ENCODE data around the gene R3HCC1L.

GRCh38 chr10:98139431-98139830, 5.0 kb downstream of the R3HCC1L start:
- TF ChIP-seq CTCF (IDR thresholded peaks at IDR 0.05; ENCODE audit: poor library complexity) (no peak), EZH2phosphoT487 (IDR thresholded peaks at IDR 0.05; ENCODE audit: low read depth, severe bottlenecking, unreplicated experiment) (no peak)
